Measurements from ENCODE around the gene SLC16A12.
A peak's percentile ranks its signal among the peaks of the same experiment; 100 is the strongest.
"Not testable (repeated sequence)": the region's sequence is repeated elsewhere in the genome, so short reads cannot be mapped to it uniquely, and the experiment has no call there.

SLC16A12 gene

DNA sequence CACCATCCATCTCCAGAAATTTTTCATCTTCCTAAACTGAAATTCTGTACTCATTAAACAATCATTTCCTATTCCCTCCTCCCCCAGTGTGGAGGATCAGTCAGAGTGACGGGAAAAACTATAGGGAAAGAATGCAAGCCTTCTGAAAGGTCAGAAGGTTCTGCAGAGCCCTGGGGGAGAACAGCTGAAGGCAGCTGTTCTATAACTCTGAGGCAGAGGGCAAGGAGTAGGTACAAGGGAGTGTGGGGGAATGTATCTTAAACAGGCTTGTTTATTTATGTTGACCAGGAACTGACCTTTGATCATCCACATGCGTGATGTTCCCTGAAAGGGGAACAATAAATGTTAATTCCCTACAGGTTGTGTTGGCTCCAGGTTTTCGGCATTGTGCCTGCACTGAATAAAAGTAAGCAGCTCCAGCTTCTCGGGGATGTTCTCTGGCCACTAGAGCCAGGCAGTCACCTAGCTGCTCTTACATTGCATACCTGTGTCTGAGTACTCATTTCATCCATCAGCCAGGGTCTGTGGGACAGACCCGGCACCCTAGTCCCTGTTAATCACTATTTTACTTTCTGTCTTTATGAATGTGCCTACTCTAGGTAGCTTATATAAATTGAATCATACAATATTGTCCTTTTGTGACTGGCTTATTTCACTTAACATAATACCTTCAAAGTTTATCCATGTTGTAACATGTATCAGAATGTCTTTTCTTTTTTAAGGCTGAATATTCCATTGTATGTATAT lies 137.2 kb downstream of the SLC16A12 start:
- no peak for TF ChIP-seq ZNF274 (IDR thresholded peaks at IDR 0.05; ENCODE audit: low read depth, low read length)
- H3K4me3 ChIP-seq (ENCODE audit: low read length), result no peak overlapping the region

GRCh38 chr10:89395141-89395540 lies 140.3 kb downstream of the SLC16A12 start:
- no peak for TF ChIP-seq ZNF274 (IDR thresholded peaks at IDR 0.05; ENCODE audit: low read depth, low read length)
- H3K4me3 ChIP-seq (ENCODE audit: low read length), result no peak overlapping the region

DNA sequence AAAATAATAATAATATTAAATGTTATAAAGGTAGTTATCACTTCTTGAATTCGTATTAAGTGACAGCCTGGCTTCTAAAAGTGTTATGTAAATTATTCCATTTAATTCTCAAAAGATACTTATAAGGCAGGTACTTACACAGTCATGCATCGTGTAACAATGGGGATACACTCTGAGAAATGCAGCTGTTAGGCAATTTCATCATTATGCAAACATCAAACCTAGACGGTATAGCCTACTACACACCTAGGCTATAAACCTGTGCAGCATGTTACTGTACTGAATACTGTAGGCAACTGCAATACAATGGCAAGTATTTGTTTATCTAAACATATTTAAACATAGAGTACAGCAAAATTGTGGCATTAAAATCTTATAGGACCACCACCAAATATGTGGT lies 141.5 kb downstream of the SLC16A12 start:
- H3K4me3 ChIP-seq (ENCODE audit: low read length), result no peak overlapping the region
- TF ChIP-seq ZNF274 (IDR thresholded peaks at IDR 0.05; ENCODE audit: low read depth, low read length), result no peak

DNA sequence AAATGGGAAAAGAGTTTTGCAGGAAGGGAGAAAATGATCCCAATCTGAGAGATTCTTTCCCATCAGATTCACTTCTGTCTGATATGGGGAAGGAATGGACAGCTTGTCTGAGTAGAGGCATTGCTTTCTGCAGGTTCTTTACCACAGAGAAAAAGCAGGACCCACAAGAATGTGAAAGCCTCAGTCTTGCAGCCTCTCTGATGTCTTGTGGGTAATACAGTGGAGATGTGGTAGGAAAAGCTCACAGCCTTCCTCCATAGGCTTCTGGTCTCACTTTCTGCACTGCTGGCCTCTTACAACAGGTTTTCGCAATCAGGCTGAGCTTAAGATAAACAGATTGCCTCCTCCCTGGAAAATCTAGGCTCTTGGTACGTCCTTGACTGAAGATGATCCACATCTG lies 142.4 kb downstream of the SLC16A12 start:
- peak overlapping the region; percentile 97 for H3K4me3 ChIP-seq (ENCODE audit: low read length)
- TF ChIP-seq ZNF274 (IDR thresholded peaks at IDR 0.05; ENCODE audit: low read depth, low read length), result no peak

DNA sequence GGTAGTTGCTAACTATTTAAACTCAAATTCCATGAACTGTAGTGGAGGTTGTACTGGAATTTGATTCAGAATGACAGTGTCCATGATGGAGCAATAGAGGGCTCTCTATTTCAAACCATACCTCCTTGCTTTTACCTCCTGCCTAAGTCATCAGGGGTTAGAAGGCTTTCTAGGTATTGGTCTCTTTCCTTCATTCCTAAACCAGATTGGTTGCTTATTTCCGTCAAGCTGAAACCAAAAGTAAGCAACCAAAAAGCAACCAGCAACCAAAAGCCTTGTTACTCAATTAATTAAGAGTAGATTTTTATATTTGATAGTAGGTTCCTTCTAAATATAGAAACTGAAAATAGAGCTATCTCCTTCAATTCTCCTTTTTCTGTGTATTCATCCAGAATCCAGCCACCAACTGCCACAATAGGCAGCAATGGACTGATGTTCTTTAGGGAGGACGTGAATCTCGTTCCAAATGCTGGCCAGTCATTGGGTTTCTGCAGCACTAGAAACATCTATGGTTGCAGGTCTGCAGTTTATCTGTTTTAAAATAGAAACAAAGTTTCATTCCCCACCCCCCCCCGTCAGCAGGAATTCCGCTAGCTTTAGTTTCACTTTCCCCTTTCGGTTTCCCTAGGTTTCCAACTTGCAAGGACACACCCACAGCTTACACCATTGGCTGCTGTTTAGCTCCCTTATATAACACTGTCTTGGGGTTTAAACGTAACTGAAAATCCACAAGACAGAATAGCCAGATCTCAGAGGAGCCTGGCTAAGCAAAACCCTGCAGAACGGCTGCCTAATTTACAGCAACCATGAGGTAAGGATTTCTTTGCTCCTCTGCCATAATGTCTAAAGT lies 143.3 kb downstream of the SLC16A12 start, which contains the start of gene IFIT1:
Gene IFIT1, plus strand, starts transcription at position 717 of the 850 bp plus-strand sequence. Its CDS starts 90 bp downstream, at position 807.
- TF ChIP-seq ZNF274 (IDR thresholded peaks at IDR 0.05; ENCODE audit: low read depth, low read length), result no peak
- H3K4me3 ChIP-seq (ENCODE audit: low read length), result peak within 1 kb of the TSS; percentile 97

- H3K4me3 ChIP-seq (ENCODE audit: low read length), result not testable (repeated sequence)
Measured at GRCh38 chr10:89391226-89391576, 144.2 kb downstream of the SLC16A12 start.

DNA sequence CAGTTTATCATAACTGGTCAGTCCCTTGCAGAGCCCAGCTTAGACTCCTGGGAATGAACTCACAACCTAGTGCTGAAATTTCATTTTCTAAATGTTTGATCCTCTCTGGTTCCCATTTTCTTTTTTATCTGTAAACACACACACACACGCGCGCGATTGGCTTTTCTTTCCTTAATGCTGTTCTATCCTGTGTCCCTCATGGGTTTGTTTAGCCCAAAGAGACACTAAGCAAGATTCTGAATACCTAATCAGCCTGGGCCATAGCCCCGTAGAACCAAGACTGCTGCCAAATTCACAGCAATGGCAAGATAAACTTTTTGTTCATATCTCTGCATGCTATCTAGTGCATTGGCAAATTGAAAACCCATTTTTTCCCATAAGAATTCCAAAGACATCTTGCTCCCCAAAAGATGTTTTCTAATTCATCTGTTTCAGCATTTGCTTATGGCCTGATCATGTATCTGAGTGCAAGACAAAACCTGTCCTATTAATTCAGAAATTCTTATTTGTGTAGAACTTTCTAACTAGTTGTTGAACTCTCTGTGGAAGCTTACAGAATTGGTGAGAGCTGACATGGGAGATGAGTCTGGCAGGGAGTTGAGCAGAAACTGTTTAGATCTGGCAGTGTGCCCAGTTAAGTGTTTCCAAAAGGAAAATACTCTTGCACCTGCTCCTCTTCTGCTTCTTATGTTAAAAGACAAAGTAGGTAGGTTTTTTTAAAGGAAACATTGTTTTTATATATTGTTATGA lies 144.7 kb downstream of the SLC16A12 start:
- no peak for TF ChIP-seq ZNF274 (IDR thresholded peaks at IDR 0.05; ENCODE audit: low read depth, low read length)
- no peak overlapping the region for H3K4me3 ChIP-seq (ENCODE audit: low read length)

DNA sequence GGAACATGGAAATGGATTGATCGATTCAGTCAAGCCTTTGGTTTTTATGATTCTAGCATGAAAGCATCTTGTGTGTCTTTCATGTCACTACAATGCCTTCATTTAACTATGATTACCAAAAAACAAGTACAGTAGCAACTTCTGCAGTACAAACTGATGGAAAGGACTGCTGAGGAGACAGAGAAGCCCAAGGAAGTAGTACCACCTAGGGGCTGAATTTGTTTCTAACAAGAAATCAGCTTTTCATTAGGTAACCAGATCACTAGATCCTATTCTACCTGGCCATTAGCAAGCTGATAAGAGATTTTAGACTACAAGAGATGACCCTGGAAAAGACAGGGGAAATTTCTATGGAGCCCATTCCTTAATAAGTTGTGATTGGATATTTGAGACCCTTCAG lies 146.1 kb downstream of the SLC16A12 start:
- no peak overlapping the region for H3K4me3 ChIP-seq (ENCODE audit: low read length)
- no peak for TF ChIP-seq ZNF274 (IDR thresholded peaks at IDR 0.05; ENCODE audit: low read depth, low read length)

DNA sequence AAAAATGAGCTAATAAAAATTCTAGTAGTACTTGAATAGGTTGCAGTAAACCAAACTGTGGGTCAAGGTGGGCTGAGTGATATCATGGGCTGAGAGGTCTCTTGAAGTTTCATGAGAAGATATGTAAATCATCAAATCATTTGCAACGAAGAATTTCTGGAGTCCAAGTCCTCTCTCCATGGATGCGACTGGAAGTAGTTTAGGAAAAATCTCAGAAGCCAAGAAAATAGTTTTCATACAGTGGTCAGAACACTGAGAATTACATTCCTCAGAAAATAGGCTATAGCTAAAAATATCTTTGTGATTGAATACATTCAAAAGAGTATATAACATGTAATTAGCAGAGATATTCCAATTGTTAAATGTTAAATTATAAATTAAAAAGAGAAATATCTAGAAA lies 146.6 kb downstream of the SLC16A12 start:
- H3K4me3 ChIP-seq (ENCODE audit: low read length), result no peak overlapping the region
- TF ChIP-seq ZNF274 (IDR thresholded peaks at IDR 0.05; ENCODE audit: low read depth, low read length), result no peak

GRCh38 chr10:89384474-89385340 lies 150.7 kb downstream of the SLC16A12 start:
- TF ChIP-seq ZNF274 (IDR thresholded peaks at IDR 0.05; ENCODE audit: low read depth, low read length), result no peak
- no peak overlapping the region for H3K4me3 ChIP-seq (ENCODE audit: low read length)

DNA sequence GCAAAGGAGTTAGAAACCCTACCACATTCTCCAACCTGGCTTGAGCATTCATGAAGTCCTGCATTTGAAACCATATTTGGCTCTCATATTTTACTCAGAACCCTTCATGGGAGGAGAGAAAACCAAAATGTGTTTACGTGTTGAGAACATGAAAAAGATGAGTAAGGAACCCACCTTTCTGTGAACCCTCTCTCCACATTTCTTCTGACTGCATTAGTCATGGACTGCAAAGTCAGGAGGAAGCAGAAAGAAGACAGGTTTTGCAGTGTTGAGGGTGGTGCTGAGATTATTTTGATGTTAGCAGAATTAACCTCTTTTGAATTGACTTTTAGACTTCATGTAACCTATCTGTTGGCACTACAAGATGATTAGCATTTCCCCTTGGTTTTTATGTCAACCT lies 152.6 kb downstream of the SLC16A12 start:
- no peak overlapping the region for H3K4me3 ChIP-seq (ENCODE audit: low read length)
- TF ChIP-seq ZNF274 (IDR thresholded peaks at IDR 0.05; ENCODE audit: low read depth, low read length), result no peak

Data from GM08714 (cell line).